HG02870 (cell line): ENCODE data around the gene CEL.
"Not testable (repeated sequence)": the region's sequence is repeated elsewhere in the genome, so short reads cannot be mapped to it uniquely, and the experiment has no call there.

Experiments
- ATAC-seq: cut with Tn5 transposase; IDR thresholded peaks from one replicate; pipeline ENCODE4 v1.9.1; 2021; ENCODE audit warnings: mild to moderate bottlenecking, moderate library complexity; ENCODE audit not compliant: unreplicated experiment

Gene CEL

DNA sequence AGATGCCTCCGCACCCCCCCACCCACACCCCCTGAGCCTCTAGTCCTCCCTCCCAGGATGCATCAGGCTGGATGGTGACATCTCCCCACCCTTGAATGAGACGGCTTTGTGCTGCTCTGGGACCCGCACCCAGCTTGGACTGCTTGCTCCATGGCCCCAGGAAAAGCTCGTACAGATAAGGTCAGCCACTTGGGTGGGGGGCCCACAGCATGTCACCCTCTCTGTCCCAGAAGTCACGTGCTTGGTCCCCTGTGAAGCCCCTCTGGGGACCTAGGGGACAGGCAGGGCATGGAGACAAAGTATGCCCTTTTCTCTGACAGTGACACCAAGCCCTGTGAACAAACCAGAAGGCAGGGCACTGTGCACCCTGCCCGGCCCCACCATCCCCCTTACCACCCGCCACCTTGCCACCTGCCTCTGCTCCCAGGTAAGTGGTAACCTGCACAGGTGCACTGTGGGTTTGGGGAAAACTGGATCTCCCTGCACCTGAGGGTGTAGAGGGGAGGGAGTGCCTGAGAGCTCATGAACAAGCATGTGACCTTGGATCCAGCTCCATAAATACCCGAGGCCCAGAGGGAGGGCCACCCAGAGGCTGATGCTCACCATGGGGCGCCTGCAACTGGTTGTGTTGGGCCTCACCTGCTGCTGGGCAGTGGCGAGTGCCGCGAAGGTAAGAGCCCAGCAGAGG lies 20.3 kb downstream of the CEL start:
- ATAC-seq: not testable (repeated sequence)

DNA sequence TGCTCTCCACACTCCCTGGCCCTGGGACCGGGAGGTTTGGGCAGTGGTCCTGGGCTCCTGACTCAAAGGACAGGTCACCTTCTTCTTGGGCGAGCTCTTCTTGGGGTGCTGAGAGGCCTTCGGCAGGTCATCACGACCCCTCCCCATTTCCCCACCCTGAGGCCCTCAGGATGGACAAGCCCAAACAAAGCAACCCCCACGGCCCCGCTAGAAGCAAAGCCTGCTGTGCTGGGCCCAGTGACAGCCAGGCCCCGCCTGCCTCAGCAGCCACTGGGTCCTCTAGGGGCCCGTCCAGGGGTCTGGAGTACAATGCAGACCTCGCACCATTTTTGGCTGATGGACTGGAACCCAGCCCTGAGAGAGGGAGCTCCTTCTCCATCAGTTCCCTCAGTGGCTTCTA lies 21.9 kb downstream of the CEL start:
- not testable (repeated sequence) for ATAC-seq

DNA sequence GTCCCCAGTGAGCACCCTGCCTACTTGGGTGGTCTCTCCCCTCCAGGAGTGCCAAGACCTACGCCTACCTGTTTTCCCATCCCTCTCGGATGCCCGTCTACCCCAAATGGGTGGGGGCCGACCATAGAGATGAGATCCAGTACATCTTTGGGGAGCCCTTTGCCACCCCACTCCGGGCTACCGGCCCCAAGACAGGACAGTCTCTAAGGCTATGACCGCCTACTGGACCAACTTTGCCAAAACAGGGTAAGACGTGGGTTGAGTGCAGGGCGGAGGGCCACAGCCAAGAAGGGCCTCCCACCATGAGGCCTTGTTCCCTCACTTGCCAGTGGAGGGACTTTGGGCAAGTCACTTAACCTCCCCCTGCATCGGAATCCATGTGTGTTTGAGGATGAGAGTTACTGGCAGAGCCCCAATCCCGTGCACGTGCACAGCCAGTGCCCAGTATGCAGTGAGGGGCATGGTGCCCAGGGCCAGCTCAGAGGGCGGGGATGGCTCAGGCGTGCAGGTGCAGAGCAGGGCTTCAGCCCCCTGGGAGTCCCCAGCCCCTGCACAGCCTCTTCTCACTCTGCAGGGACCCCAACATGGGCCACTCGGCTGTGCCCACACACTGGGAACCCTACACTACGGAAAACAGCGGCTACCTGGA lies 24.6 kb downstream of the CEL start:
- ATAC-seq: not testable (repeated sequence)

DNA sequence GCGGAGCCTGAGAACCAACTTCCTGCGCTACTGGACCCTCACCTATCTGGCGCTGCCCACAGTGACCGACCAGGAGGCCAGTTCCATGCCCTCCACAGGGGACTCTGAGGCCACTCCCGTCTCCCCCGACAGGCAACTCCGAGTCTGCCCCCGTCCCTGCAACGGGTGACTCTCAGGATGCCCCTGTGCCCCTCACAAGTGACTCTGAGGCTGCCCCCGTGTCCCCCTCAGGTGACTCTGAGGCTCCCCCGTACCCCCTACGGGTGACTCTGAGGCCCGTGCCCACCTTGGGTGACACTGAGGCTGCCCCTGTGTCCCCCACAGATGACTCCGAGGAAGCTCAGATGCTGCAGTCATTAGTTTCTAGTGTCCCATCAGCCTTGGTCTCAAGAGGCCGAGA lies 25.1 kb downstream of the CEL start:
- no peak for ATAC-seq

DNA sequence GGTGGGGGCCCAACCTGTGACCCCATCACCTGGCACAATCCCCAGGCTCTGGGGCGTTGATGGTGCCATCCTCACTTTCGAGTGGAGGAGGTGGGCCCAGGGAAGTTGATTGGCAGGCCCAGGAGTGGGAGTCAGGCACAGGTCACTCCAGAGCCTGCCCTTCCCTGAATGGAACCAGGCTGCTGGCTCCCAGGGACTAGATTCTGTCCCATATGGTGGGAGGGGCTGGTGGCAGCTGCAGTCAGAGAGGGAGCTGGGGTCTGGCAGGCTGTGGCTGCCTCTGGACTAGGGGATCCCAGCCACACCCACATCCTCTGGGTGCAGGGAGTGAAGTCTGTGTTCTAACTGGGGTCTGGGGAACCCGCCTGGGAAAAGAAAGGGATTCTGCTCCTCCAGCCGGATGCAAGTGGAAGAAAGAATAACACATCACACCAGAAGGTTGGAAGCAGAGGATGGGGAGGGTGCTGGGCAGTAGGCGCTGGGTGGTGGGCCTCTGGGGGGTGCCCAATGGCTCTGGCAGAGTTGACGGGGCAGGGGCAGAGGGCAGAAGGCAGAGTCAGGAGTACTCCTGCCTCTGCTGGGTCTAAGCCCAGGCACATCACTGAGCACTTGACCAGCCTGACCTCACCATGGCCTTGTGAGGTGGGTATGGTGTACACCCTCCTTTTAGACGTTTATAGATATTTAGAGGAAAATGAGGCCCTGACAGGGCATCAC lies 25.8 kb downstream of the CEL start:
- ATAC-seq: no peak

- no peak for ATAC-seq
Measured at GRCh38 chr9:133088146-133088750, 26.5 kb downstream of the CEL start.

- no peak for ATAC-seq
Measured at GRCh38 chr9:133088756-133089155, 27.0 kb downstream of the CEL start.

- no peak for ATAC-seq
Measured at GRCh38 chr9:133089271-133089671, 27.5 kb downstream of the CEL start.

DNA sequence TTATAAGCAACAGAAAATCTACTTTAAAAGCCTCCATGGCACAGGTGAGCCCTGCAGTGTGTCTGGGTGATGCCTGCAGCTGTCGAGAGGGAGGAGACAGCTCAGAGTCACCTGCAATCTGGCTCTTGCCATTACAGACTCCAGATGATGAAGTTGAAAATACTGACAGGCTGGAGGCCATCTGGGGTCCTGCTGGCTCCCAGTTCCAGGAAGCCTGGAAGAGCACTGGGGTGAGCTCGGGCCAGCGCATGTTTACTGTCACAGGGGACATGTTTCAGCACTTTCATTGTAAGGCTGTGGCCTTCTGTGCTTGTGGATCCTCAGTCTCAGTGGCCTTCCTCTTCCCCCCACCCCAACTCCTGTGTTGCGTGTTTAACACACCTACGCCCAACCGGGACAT lies 28.4 kb downstream of the CEL start:
- ATAC-seq: no peak

- no peak for ATAC-seq
Measured at GRCh38 chr9:133090752-133091385, 29.1 kb downstream of the CEL start.

DNA sequence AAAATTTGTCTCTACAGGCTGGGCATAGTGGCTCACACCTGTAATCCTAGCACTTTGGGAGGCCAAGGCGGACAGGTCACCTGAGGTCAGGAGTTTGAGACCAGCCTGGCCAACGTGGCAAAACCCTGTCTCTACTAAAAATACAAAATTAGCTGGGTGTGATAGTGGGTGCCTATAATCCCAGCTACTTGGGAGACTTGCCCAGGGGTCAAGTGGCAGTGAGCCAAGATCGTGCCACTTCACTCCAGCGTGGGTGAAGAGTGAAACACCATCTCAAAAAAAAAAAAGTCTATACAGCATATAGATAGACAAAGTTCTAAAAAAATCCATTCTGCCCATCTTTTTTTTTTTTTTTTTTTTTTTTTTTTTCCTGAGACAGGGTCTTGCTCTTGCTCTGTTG lies 32.6 kb downstream of the CEL start:
- ATAC-seq: not testable (repeated sequence)

DNA sequence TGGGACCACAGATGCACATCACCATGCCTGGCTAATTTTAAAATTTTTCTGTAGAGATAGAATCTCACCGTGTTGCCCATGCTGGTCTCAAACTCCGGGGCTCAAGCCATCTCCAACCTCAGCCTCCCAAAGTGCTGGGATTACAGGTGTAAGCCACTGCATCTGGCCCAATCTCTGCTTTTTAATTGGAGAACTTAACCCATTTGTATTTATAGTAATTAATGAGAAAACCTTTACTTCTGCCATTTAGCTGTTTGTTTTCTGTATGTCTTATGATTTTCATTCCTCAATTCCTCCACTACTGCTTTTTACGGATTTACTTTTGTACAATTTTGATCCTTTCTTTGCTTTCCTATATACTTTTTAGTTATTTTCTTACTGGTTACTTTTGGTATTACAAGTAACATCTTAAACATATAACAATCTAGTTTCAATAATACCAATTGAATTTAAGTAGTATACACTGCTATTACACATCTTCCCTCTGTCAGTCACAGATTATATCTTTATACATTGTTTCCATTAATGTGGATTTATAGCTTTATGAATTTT lies 33.1 kb downstream of the CEL start:
- no peak for ATAC-seq

- ATAC-seq: no peak
Measured at GRCh38 chr9:133098104-133098754, 36.4 kb downstream of the CEL start.

GRCh38 chr9:133098871-133099270 lies 37.1 kb downstream of the CEL start:
- no peak for ATAC-seq

DNA sequence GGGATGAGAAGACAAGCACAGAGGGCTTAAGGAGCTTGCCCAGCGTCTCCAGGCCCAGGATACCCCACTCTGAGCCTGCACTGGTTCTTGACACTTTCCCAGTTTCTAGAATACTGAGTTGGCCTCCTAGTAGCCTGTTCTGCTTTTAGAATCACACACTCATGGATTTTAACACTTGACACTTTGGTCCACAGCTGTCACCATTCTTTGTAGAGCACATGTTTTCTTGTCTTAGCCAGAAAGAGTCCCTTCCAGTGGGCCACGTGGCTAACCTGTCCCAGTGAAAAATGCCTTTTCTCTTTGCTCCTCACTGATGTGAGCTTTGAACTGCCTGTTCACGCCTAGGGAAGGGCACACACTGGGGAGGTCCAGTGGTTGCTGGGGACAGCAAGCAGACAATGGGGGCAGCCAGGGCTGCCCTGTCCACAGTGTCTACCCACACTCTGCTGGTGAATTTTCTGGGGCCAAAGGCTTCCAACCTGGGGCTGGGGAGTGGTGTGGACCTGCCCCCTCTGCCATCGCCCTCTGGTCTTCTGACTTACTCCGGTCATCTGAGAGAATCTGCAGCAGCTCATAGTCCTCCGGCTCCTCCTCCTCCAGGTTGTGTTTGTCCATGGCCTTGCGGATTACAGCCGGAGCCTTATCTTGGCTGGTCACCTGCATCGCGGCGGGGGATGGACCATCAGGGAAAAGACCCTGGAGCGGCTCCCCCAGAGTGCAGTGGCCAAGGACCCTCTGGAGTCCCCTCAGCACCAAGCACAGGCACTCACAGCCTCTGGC lies 38.1 kb downstream of the CEL start:
- no peak for ATAC-seq

GRCh38 chr9:133100506-133101355 lies 39.0 kb downstream of the CEL start:
- ATAC-seq: no peak

DNA sequence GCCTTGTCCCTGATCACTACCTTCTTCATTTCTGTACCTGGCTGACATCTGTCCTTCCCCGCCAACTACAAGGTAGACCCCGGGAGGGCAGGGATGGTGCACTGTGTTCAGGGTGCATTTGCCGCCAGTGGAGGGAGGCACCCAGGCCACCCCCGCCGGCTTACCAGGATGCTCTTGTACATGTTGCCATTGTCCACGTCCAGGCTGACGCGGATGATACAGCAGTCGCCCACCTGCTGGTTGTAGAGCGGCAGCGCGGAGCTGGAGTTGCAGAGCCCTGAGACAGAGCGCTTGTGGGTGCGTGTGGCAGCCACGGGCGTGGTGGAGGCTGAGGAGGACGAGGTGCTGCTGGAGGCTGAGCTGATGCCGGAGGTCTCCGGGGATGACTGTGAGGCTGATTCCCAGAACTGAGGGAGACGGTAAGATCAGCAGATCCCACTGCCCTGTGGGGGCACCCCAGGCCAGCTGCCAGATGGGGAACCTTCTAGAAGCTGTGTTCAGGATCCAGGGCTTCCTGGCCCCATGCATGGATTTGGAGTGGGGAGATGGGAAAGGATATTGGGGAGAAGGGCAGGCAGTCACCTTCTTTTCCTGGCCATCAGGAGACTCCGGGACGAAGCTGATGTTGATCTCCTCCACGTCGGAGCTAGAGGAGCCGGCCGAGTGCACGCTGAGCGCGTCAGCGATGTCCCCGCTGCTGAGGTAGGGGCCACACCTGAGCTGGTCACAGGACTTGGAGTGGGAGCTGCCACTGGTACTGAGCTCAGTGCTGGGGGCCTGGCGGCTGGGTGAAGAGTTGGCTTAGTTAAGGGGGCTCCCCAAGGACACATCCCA lies 39.8 kb downstream of the CEL start:
- no peak for ATAC-seq
